GM18526 (cell line): Measurements from ENCODE around the gene SCGB1C1.

Source experiments
- POLR2A ChIP-seq: IDR thresholded peaks from 3 replicates; pipeline ENCODE4 v1.6.1; 2011; ENCODE audit not compliant: insufficient read length; ENCODE audit errors: extremely low read depth

Gene SCGB1C1

DNA sequence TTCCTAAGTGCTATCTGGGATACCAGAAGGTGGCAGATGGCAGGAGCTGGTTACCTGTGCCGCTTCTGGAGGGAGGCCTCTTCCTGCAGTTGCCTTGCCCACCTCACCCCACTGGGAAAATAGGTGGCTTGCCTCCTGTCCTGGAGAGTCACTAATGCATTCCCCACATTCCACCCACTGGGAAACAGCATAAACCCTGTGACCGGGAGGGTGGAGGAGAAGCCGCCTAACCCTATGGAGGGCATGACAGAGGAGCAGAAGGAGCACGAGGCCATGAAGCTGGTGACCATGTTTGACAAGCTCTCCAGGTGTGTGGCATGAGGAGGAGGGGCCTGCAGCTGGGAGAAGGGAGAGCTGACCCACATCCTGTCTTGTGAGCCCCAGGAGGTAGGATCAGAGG, 20.2 kb downstream of the SCGB1C1 start:
- TF ChIP-seq POLR2A, result no peak

DNA sequence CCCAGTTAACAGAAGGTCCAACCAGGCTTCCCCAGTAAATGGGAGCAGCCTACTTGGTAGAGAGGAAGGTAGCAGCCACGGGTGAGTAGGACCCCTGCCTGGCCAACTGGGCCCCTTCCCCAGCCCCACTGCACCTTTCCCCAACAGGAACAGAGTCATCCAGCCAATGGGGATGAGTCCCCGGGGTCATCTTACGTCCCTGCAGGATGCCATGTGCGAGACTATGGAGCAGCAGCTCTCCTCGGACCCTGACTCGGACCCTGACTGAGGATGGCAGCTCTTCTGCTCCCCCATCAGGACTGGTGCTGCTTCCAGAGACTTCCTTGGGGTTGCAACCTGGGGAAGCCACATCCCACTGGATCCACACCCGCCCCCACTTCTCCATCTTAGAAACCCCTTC, 21.2 kb downstream of the SCGB1C1 start:
- TF ChIP-seq POLR2A, result no peak

DNA sequence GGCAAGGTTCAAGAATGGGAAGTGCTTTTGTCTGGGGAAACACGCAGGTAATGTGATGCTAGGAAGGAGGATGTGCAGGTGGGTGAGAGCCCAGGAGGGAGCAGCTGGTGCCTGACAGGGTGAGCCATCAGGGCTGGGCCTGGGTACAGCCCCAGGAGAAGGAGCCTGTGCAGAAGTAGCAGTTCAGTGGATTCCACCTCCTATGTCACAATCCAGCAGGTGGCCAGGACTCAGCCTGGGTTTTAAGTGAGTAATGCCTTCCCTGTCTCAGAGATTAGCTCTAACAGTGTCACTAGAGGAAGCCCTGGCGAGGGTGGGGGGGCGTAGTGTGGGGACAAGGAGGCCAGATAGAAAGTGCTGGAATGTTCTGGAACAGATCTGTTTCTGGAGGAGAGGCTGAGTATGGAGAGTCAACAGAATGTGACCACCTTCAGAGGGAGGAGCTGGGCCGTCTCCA, 22.7 kb downstream of the SCGB1C1 start:
- no peak for TF ChIP-seq POLR2A

DNA sequence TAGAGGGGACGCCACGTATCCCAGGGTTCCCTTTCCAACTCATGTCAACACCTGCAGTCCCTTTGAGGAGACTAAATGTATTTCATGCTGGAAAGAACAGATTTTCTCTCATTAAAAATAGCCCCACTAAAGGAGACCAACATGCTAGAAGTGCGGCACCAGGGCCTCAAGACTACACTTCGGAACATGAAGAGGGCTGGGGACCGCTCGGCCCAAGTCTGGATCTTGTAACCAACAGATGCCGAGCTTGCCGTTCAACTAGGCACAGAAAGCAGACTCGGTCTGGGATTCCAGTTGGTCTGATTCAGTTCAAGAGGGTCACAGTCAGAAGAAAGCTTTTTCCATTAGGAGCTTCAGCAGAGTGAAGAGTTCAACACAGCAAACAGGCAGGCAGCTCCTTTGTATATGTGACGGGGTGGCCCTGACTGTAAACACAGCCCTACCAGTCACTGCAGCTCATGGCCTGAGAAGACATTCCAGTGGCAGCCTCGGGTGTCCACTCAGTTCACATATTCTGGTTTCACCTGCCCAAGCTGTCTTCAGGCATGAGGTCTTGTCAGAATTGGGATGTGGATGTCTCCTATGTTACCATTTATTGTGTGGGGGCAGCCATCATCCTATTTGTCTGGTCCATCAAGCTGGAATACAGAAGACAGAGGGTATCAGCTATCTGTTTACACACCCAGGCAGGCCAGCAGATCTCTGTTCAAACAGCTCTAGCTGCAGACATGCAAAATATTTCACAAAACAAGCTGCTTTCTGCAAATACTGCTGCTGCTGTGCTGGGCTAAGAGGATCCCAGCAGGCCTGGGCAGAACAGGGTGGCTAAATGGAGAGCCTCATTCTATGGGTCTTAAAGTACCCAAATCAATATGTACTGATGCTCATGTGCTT, 23.4 kb downstream of the SCGB1C1 start:
- TF ChIP-seq POLR2A, result no peak

DNA sequence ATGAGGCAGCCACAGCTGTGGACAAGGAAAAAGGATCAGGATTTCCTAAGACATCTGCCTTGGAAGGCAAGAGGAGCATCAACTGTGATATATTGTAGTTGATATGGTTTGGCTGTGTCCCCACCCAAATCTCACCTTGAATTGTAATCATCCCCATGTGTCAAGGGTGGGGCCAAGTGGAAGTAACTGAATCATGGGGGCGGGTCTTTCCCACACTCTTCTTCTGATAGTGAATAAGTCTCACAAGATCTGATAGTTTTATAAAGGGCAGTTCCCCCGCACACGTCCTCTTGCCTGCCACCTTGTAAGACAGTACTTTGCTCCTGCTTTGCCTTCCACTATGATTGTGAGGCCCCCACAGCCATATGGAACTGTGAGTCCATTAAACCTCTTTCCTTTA, 24.8 kb downstream of the SCGB1C1 start:
- no peak for TF ChIP-seq POLR2A

DNA sequence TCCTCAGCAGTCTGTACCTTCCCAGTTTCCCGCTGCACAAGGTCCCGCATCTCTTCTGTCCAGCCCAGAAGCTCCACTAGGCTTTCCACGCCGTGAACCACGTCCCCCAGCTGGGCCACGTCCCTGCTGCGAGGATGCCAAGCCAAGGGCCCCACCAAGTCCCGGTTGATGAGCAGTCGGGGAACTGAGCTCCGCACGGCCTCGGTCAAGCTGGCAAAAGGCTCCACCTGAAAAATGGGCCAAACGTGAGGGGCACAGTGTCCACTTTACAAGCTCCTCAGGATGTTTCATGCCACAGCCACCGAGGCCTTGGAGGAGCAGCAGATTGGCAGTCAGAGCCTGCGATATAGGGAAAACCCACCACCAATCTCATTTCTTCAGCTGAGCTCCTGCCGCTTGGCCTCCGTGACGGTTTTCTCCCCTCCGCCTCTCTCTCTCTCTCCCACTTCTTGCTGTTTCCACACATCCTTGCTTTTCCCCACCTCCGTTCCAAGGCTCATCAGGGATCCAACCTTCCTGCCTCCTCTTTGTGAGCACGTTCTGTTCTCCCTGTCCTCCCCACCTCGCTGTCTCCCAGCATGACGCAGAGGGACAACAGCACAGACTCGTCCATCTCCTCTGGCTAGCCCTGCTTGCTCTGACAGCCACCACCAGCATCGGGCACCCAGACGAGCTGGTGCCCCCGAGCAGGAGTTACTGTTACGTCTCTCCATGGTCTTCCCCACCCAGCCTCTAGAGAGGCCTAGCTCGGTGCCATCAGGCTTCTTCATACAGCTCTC, 26.1 kb downstream of the SCGB1C1 start:
- no peak for TF ChIP-seq POLR2A

DNA sequence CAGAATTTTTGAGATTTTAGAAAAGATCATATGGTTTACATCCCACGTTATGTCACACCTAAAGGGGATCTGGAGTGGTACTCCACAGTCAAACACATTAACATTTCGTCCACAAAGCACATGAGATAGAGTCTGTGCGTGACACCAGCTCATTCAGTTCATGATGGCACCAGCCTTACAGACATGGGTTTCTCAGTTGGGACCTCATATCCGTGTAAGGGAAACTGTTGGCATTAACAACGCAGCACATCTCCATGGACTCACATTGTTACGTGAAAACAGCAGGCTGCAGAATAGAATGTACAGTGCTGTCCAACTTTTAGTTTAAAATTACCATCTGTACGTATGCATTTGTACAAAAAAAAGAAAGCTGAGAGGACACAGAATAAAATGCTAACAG, 28.7 kb downstream of the SCGB1C1 start:
- TF ChIP-seq POLR2A, result no peak

DNA sequence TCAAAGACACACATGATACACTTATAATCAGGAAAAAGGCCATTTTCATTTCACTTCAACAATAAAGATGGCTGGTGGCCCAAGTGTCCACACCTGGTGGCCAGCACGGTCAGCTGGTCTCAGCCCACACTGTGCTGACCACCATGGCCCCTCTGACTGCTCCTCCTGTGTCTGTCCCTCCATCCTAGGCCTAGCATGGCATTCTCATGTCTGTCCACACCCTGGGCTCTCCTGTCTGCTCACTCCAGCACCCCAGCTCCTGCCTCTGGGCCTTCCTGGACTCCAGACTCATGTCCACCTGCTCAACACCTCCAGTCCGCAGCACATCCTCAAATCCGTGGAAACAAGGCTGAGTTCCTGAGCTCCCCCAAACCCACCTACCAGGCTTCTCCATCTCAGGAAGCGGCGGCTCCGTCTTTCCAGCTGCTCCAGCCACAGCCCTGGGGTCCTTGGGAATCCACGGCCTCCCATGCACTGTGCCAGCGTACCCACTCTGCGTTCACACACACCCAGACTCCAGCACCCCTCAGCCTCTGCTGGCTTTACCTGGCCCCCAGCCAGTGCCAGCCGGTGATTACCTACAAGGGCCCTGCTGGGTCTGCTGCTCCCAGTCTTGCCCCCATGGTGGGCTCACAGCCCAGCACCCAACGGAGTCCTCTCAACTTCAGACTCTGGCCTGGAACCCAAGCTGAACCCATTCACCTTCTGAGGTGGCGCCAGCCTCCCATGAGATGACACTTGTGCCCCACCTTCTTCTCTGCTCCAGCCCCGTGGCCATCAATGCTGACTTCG, 29.3 kb downstream of the SCGB1C1 start:
- no peak for TF ChIP-seq POLR2A

DNA sequence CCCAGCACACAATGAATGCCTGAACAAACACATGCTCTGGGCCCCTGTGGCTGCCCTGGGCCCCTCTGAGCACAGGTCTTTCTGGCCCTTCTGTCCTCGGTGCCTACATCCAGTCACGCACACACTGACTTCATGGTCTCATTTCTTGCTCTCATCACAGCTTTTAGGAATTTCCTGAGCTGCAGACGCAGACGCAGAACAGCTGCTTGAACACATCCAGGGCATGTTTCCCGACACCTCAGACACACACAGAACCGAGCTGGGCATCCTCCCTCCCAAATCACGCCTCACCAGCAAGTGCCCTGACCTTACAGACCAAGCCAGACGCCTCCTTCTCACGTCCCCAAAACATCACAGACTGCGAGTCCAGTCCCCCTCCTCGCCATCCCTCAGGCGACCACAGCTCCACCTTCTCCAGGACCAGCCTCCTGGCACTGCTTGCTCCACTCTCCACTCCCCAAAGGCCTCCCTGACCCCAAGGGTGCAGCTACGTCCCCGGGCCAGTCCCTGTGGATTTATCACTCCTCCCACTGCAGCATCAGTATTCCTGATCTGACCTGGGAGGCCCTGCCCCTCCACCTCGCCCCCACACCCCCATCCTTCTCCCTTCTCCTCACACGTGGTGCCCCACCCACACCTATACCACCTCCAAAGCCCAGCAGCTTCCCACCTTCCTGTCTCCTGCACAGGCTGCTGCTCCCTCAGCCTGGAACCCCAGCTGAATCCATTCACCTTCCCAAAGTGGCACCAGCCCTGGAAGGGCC, 30.3 kb downstream of the SCGB1C1 start:
- no peak for TF ChIP-seq POLR2A

DNA sequence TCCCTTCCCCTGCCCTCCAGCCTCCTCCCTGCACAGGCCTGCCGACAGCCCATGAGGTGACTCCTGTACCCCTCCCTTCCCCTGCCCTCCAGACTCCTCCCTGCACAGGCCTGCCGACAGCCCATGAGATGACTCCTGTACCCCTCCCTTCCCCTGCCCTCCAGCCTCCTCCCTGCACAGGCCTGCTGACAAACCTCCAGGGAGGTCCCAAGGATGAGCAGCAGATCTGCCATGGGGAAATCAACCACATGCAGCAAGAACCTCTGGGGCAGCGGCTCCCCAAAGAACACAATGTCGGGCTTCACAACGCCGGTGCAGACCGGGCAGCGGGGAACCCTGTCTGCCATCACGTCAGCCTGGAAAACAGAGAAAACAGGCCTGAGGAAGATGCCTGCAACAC, 31.0 kb downstream of the SCGB1C1 start:
- no peak for TF ChIP-seq POLR2A

DNA sequence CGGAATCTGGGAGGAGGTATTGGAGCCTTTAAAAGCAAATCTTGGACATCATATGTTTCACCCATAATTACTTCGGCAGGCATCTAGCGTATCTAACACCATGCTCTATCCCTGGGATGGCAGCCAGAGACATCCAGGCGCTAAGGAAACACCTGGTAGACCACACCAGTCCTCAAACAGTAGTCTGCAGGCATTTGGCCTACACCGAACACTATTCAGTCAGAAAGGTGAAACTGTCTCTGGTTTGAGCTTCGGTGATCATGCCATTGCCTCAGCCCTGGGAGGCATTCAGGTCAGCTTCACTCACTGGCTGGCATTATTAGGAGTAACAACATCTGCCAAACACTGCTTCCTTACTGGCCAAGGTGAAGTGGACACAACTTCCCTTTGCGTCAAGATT, 31.5 kb downstream of the SCGB1C1 start:
- TF ChIP-seq POLR2A, result no peak

DNA sequence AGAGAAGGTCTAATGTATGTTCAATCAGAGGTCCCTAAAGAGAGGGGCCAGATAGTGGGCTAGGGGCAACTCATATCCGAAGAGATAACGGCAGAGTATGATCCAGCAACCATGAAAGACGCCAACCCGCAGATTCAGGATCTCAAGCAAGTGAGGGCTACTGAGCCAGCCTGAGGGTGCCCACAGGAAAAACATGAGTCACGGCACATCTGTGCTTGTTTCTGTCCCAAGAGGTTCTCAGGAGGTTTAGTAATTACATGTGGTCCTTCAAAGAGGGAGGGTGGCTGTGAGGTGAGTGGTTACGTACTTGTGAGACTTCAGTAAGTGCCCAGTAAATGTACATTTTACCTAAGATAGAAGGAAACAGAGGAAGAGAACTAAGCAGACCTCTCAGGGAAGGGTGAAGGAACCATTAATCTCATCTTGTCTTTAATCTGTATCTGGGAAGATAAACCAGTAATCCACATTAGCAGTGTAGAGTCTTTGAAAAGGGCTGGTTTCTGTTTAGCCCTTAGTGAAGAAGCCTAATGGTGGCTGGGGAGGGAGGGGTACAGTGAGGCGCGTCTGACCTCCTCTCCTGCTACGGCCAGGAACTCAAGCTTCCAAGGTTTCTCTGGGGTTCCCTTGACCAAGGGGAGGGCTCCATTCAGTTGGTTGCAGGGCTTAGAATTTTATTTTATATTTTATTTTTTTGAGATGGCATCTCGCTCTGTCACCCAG, 33.0 kb downstream of the SCGB1C1 start:
- no peak for TF ChIP-seq POLR2A

DNA sequence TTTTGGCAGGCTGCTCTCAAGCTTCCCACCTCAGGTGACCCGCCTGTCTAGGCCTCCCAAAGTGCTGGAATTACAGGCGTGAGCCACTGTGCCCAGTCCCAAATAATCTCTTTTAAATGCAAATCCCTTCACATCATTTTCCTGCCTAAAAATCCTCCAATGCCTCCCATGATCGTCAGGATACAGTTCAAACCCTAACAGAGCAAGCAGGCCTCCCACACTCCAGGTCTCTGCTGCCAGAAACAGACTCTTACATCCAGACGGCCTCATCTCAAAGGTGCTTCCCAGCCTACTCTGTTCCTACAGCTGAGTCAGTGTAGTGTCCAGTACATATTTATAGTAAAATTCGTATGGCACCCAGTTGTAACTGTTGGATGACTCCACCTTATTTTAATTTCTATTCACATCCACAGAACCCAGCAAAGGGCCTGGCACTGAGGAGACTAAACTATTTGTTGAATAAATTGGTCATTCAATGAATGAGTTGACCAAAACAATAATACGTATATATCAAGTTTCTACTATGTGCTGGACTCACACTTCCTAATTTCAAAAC, 35.0 kb downstream of the SCGB1C1 start:
- no peak for TF ChIP-seq POLR2A

DNA sequence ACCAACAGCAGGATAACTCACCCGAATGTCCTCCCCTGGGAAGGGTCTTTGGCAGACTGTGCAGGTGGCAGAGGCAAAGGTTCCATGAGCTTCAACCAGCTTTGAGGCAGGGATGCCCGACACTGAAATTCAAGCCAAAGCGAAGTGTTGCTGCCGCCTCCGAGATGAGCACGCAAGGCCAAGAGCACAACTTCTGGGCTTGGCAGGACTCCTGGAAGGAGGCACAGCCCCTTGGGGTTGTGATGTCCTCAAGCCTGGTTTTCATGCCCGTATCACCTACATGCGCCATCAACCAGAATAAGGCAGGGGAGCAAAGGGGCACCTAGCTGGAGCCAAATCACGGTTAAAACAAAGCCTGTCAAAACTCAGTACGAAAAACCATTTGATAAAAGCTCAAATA, 37.6 kb downstream of the SCGB1C1 start:
- TF ChIP-seq POLR2A, result no peak
